ENCODE data around the gene FILIP1L.

Gene FILIP1L

DNA sequence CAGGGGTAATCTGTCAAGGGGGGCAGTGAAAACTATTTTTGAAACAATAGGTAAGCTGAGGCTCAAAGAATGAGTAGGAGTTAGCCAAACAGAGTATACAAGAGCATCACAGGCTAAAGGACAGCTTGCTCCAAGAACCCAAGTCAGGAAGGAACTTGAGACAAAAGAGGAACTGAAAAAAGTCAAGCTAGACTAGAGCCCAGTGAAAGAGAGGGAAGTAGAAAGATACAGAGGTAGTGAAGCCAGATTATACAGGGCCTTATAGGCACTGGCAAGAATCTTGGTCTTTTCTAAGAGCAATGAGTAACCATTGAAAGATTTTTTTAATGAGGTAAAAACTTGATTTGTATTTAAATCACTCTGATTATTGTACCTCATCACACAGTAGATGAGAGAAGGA, 69.9 kb downstream of the FILIP1L start:
- DNase-seq (ENCODE audit: low read depth, low spot score): no peak

DNA sequence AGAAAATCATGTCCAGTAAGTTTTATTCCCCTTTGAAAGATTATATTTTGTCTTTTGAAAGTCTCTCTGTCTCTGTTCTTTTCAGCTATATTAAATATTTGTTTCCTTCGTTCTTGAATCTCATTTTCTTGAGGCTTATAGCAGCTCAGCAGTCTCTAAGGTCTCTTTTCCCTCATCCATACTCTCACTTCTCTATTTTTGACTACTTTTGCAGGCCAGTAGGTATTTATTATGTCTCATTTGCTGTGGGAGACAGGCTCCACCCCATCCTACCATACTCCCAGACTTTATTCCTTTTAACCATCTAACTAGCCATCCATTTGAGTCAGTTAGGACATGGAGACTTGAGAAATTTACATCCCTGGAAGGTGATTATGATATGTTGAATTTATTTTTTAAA, 71.0 kb downstream of the FILIP1L start:
- no peak for DNase-seq (ENCODE audit: low read depth, low spot score)

DNA sequence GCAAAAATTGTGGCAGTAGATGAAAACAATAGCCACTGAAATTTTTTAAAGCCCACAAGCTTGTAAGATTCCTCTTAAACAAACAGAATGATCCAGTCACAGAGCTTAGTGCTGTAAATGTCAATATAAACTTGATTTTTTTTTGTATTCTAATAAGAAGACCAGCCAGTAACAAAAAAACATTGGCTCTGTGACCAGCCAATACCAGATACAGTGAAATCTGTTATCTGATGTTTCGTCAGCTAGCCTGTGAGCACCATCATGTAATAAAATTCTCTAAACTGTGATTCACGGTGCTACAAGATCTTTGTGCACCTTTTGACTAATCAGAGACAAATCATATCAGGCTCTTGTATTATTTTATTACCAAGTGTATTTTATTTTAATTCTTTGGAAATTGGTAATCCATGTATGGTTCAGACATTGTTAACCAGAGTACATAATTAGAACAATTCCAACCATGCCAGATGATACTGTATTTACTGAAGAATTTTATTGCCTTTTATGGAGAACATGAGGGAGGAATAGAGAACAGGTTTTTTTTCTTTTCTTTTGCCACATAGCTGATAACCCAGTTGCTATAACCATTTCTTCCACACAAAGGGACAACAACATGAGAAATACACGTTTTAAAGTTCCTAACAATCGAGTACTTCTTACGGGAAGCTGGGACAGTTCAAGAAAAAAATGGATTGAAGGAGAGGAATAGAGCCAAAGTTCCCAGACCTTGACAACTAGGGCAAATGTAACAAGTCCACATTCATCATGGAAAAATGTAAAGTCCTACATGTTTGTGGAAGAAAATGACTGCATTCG, 71.9 kb downstream of the FILIP1L start:
- DNase-seq (ENCODE audit: low read depth, low spot score): no peak

DNA sequence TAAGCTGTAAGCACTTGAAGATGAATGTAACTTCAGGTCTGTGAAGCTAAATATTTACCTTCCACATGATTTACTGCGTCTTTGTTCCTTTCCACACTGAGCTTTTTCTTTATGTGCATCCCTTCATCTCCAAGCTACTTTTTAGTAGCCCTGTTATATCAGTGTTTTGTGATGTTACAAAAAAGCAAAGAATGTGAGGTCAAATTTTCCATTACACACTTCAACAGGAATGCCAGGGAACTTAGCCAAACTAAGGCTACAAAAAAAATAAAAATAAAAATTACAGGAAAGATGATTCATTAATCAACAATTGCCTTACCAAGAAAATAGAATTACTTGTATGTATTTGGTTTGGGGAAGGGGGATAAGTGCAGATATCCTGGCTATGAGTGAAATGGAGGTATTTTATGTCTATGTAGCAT, 73.0 kb downstream of the FILIP1L start:
- no peak for DNase-seq (ENCODE audit: low read depth, low spot score)

DNA sequence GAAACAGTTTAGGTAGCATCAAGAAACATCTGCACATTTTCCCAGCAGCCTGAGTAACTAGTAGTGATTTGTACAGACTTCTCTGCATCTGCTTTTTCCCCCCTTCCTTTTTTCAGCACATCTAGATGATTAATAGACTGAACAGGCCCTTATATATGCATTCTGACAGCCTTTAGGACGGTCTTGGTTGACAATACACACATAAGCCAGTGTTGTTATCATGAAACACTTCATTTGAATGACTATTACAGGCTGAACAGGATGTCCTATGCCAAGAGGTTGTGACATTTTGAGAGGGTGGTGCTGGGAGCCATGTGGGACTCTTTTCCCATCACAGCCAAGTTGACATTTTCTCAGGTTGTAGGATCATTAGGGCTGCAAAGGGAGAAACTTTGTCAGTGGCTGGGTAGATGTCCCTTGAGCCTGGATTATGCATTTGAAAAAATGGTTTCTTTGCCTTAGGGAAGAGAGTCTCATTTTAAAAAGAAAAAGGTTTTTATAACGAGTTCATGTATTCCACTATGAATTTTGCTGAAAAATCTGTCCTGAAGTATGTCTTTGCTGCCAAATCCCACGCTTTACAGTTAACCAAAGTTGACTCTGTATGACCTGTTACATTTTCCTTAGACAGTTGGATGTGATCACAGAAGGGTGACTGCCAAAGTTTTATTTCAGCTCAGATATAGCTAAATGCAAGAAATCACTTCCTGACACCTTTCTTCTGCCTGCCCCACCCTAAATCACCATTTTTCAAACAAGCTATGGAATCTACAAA, 73.7 kb downstream of the FILIP1L start:
- no peak for DNase-seq (ENCODE audit: low read depth, low spot score)

DNA sequence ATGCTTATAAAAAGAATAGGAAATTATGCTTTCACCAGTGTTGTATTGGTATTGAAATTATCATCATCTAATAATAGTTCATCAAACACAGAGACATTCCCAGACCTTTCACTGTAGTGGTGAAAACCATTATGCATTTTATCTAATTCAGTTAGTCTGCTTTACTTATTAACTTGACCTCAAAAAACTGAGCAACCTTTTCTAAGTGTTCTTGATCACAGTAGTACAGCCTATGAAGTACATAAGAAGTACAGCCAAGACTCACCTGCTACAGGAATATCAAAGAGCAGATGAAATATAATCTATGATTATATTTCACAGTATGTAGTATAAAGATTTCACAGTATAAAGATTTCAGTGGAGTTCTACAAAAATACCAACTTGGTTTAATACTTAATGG, 75.2 kb downstream of the FILIP1L start:
- no peak for DNase-seq (ENCODE audit: low read depth, low spot score)

DNA sequence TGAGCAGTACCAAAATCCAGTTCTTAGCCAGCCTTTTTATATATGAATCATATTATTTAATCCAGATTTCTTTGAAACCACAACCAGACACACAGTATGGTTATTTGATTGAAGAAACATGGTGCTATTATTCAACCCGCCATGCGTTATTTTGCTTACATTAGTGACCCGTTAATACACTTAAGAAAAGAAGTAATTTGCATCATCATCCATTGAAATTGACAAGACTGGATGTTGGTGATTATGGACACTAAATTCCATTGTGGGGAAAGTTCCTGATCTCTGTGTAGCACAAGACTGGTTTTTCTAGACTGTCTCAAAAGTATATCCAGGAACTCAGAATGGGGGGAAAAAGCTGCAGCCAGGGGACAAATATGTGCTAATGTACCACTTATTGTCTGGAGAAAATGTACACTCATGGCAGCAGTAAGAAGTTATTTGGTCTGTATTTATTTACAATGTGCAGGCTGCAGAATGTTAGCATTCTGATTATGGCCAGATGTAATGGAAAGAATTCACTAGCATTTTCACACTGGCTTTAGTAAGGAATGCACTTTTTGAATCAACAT, 80.3 kb downstream of the FILIP1L start:
- no peak for DNase-seq (ENCODE audit: low read depth, low spot score)

DNA sequence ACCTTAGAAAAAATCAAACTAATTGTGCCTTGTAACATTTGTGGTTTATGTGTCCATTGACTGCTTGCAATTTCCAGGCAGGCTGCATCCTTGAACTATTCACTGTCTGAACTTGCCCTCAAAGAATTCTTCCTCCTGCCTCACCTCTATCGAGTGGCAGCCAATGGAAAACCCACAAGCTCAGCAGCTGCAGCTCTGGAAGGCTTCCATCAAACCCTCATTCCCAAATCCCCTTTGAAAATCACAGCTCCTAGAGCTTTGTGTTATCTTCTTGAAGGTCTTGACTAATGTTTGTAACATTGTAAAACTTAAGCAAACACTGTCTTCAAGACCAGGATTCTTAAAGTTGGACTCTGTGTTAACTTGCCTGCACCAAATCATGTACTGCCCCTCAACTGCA, 81.1 kb downstream of the FILIP1L start:
- no peak for DNase-seq (ENCODE audit: low read depth, low spot score)

DNA sequence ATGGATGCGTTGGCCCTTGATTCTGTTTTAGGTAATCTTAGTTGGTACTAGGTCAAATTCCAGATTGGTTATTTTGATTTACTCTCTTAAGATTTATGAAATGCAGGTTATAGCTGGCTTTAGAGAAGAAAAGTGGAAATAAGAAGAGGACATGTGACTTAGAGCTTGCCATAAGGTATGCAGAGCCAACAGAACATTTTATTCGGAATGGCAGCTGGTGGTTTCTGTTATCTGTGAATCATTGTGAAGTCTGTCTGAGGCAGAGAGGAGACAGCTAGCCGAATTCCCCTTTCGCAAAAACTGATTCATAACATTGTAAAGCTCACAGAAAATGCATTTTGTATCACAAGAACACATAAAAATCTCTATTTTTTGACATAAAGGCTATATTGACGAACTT, 82.1 kb downstream of the FILIP1L start:
- DNase-seq (ENCODE audit: low read depth, low spot score): no peak

DNA sequence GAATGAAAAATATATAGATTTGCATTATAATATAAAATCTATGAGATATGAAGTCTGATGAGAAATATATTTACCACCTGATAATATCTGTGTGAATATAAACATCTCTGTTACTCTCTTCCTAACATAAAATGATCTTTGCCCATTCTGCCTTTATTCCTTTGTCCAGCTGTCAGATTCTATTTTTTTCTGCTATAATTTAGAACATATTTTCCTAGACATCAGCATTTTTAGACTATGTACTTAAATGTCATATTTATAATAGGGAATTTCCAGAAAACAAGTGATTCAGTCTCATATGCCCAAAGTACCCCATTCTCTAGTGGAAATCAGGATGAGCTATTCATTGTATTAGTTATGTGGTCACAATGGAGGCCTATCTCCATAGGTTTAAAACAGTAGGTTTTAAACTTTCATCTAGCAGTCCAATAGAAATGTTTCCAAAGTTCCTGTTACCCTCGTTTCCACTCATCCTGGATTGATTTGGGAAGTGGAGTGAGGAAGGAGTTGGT, 83.3 kb downstream of the FILIP1L start:
- no peak for DNase-seq (ENCODE audit: low read depth, low spot score)

DNA sequence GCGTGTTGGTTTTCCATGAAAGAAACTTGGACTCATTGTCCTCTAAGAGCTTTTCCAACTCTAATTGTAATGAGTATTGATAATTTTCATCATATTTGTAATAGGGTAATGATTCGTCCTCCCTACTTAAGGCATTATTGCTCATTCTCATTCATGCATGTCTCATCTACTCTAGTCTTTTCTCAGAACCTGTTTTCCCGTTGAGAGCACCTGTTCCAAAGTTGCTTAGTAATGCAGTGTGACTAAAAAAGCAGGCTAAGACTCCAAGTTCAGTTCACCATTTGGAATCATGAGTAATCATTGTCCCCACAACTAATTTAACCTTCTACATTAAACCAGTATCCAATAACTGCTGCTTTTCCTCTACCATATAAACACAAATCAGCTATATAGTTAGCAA, 84.0 kb downstream of the FILIP1L start:
- no peak for DNase-seq (ENCODE audit: low read depth, low spot score)

DNA sequence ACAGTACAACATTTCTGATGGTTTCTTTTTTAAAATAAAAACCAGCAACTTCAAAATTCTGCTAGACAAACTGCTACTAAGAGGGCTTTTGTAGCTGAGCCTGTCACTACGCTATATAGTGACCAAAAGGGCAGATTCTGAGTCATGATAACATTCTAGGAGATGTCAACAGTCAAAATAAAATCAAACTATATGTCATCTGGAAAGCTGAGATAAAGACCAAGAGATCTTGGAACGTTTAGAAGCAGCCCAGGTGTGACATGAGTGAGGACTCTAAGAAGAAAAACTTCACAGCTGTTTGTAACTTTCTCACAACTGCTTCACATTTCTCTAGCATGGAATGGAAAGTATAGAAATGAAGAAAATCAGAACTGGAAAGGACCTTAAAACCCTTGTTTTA, 84.6 kb downstream of the FILIP1L start:
- DNase-seq (ENCODE audit: low read depth, low spot score): no peak

DNA sequence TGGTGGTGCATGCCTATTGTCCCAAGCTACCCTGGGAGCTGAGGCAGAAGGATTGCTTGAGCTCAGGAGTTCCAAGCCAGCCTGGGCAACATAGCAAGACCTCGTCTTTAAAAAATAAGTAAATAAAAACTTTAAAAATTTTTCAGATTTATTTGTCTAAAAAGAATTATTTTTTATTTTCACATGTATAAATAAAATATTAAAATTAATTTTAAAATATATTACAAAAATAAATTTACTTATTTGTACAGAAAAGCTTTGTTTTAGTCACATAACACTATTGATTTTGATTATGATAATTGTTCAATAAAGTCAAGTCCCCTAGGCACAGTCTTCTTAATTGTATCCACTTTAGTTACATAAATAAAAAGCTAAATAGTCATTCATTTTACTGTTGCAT, 85.2 kb downstream of the FILIP1L start:
- no peak for DNase-seq (ENCODE audit: low read depth, low spot score)

DNA sequence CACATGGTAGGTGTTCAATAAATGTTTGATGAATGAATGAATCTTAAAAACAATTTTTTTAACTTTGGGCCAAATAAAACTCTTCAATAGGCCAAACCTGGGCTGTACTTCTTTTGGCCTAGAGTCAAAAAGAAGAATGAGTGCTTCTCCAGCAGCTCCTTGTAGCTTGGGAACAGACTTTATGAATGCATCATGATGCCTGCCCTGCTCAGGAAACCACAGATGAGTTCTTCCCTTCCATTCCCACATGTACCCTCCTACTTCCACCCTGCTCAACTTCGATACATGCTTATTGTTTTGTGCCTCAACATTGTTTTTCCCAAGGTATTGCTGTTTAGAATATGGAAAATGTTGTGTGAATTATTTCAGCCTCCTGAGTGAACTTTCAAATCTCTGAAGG, 87.0 kb downstream of the FILIP1L start:
- DNase-seq (ENCODE audit: low read depth, low spot score): no peak

DNA sequence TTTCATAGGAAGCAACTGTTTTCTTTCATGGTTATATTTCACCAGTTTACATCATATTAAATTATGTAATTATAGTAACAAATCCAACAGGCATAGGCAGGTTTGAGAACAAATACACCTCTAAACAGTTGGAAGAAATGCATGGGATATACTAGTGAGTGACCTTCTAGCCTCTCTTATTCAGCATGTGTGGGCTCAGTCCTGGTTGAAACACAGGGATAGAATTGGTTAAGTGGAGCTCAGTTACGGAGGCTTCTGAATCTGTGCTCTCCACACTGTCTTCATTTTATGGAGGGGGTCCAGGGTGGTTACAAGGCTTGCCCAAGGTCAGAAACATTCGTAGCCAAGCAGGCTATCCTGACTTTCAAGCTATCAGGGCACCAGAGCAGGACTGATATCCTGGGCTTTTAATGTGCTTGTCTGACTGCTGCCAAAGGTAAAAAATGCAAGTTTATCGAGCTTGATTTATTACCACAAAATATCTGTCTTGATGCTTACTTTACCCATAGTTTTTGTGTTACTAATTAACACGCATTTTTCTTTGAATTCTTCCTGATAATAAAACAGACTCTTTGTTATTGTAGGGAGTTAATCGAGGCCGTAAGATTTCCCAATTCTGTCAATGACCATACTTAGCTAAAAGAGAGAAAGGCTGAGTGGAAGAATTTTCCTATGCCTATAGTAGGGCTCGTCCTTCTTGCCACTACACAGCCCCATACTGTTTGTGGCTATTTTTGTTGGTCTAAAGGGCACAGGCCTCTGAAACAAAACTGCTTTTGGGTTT, 89.6 kb downstream of the FILIP1L start:
- no peak for DNase-seq (ENCODE audit: low read depth, low spot score)

DNA sequence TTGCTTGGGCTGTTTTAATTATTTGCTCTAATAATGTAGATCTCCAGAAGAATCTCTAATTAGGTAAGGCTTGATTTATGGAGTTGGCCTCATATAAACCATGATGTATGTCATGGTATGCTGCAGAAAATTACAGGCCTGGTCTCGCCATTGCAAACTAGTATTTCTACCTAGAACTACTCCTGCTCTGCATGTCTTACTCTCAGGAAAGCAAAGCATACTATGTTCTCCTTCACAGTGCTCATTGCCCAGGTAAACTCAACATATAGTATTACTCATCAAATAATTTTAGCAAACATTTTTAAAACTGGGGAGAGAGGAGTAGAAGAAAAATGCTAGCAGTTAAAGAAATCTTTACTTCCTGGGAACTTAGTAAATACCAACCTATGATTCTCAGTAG, 90.7 kb downstream of the FILIP1L start:
- no peak for DNase-seq (ENCODE audit: low read depth, low spot score)

DNA sequence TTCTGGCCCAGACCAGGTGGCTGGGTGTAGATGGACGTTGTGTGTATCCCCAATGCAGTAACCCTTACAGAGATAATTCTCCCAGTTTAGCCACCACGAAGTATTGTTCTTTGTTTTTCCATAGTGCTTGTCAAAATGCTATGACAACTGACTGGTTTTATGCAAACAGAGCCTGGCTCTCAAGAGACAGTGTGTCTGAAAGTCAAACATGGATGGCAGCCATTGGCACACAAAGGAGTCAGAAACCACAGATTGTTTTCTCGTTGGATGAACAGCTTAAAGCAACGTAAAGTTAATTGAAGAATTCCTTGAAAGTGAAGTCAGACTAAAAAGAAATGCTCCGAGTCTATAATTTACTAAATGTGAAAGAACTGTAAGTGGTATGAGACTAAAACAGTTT, 91.2 kb downstream of the FILIP1L start:
- DNase-seq (ENCODE audit: low read depth, low spot score): no peak

DNA sequence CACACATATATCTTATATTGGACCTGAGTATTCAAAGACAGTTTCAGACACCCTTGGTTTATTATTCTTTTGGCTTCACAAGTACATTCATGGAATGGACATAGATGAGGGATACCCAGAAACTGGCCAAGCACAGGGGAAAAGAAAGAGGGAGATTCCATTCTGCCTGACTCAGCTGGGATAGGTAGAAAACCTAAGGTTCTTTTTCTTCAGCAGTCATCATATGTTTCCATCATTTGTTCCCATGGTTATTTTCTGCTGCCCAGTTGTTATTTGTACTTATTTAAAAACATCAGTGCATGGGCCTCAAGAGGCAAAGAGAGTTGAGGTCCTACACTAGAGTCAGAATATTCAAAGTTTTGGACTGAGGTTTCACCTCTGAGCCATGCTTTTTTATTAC, 91.8 kb downstream of the FILIP1L start:
- DNase-seq (ENCODE audit: low read depth, low spot score): no peak

DNA sequence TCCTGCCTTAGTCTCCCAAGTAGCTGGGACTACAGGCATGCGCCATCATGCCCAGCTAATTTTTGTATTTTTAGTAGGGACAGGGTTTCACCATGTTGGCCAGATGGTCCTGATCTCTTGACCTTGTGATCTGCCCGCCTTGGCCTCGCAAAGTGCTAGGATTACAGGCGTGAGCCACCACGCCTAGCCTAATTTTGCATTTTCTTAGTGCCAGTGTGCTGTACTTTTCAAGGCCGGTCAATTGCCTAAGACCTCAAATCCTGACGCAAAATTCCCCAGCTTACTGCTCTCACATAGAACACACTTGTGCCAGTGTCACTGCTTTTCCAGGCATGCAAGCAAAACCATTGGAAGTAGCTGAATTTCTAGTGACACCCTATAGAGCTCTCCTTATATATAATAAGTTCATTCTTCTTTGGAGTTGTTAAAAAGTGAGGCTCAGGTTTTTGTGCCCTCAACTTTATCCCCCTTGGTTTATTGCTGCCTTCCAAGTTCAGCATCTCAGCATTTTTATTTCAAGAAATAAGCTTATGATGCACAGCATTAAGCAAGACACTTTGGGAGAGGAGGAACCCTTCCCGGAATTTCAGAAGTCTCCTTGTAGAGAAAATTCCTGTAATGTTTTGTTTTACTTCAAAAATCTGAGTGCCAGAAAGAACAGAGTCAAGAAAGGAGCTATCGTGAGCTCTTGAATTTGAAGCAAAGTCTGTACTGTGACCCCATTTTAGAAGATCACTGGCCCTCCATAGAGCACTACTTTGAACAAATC, 93.2 kb downstream of the FILIP1L start:
- no peak for DNase-seq (ENCODE audit: low read depth, low spot score)

DNA sequence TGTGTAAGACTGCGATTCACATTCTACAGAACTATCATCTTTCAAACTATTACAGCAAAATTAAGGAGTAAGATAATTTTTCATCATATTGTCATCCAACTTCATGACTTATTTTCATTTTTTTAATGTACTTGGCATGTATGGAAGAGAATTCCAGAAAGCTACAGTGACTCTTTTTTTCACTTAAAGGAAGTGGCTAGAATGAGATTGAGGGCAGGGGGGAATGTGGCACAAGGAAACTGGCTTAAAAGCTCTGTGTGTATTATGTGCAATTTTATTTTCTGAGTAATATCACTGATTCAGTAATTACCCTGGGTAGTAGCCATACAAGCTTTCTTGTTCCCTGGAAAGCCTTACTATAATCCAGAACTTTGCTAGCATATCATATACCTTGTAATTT, 94.6 kb downstream of the FILIP1L start:
- no peak for DNase-seq (ENCODE audit: low read depth, low spot score)

DNA sequence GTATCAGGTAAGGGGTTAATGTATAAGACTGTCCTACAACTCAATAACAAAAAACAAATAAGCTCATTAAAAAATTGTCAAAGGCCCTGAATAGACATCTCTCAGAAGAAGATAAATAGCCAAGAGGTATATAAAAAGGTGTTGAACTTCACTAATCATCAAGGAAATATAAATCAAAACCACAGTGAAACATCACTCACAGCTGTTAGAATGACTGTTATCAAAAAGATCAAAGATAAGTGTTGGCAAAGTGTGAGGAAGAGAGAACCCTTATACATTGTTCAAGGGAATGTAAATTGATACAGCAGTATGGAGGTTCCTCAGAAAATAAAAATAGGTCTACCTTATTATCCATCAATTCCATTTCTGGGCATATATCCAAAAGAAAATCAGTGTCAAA, 95.5 kb downstream of the FILIP1L start:
- DNase-seq (ENCODE audit: low read depth, low spot score): no peak
